NT2/D1 (cell line): ENCODE data around the gene ERCC1.

Experiments
- SUZ12 ChIP-seq: IDR thresholded peaks from 2 replicates; pipeline ENCODE4 v1.6.1; 2011; ENCODE audit not compliant: insufficient read length, insufficient read depth; ENCODE audit errors: extremely low read depth
- YY1 ChIP-seq: IDR thresholded peaks from 2 replicates; pipeline ENCODE4 v1.6.1; 2011; ENCODE audit not compliant: insufficient read length, insufficient read depth
- ZNF274 ChIP-seq: IDR thresholded peaks from 2 replicates; pipeline ENCODE4 v1.6.1; 2011; ENCODE audit warnings: mild to moderate bottlenecking, low read depth, low read length

- no peak for TF ChIP-seq ZNF274
- TF ChIP-seq YY1: no peak
- no peak for TF ChIP-seq SUZ12
These were observed 43.6 kb downstream of the ERCC1 start for GRCh38 chr19:45380107-45380506.
